ENCODE measurements around the gene INPP5J. TPM values are rescaled to one million over a fixed set of nuclear protein-coding genes. Genes with fewer than 3 reads are reported as not detected.

Gene INPP5J
- total RNA-seq, 1 experiment from 2014 or later, result 3.1 TPM

GRCh38 chr22:31138126-31138525 is 15.4 kb downstream of the INPP5J start:
- intact Hi-C loops (cut with micrococcal nuclease), result no loop called here
- Histone ChIP-seq H3K9ac (ENCODE audit: low read length) (no peak overlapping the region), H2AFZ (ENCODE audit: low read length) (no peak overlapping the region), H3F3A (ENCODE audit: low read length, unreplicated experiment) (no peaks in the 10 kb centered on the region), H3K9me3 (ENCODE audit: low read length) (no peaks in the 10 kb centered on the region), H3K4me2 (ENCODE audit: low read length) (no peak overlapping the region), H3K36me3 (ENCODE audit: low read depth, low read length) (no peaks in the 10 kb centered on the region), H4K20me1 (ENCODE audit: low read length) (no peaks in the 10 kb centered on the region), H3K4me1 (ENCODE audit: insufficient read depth, low read length) (no peaks in the 10 kb centered on the region), H3K9me2 (replicated peaks; ENCODE audit: low read length) (no peaks in the 10 kb centered on the region), H3K27ac (ENCODE audit: low read length) (no peak overlapping the region), H3K27me3 (ENCODE audit: low read length) (no peaks in the 10 kb centered on the region), H3K79me2 (ENCODE audit: low read length) (no peaks in the 10 kb centered on the region), H3K4me3 (ENCODE audit: low read length) (no peak overlapping the region)
- ATAC-seq (no peak), DNase-seq (no peak)
- BruUV-seq (replicated peaks), result no TSS peak
- POLR2A ChIA-PET (ENCODE audit: unreplicated experiment), result no interaction called here
- CTCF ChIA-PET, result no interaction called here
- TF ChIP-seq EZH2 (IDR thresholded peaks at IDR 0.05; ENCODE audit: low read length, unreplicated experiment) (no peak), EZH2phosphoT487 (IDR thresholded peaks at IDR 0.05; ENCODE audit: borderline replicate concordance, low read length) (no peak), CTCF (conservative IDR thresholded peaks at IDR 0.05; ENCODE audit: low read depth, low read length) (no peak)

- H3K4me3 ChIP-seq (ENCODE audit: low read length), result no peak overlapping the region
- no peaks in the 10 kb centered on the region for H3F3A ChIP-seq (ENCODE audit: low read length, unreplicated experiment)
- DNase-seq (no peak), ATAC-seq (no peak; the same call in 1 of the 2 replicates)
- TF ChIP-seq CTCF (conservative IDR thresholded peaks at IDR 0.05; ENCODE audit: low read depth, low read length), result no peak
- TF ChIP-seq EZH2phosphoT487 (IDR thresholded peaks at IDR 0.05; ENCODE audit: borderline replicate concordance, low read length), result no peak
- H3K4me1 ChIP-seq (ENCODE audit: insufficient read depth, low read length), result no peaks in the 10 kb centered on the region
- BruUV-seq (replicated peaks), result no TSS peak
- no peaks in the 10 kb centered on the region for H3K9me2 ChIP-seq (replicated peaks; ENCODE audit: low read length)
- H3K9ac ChIP-seq (ENCODE audit: low read length), result no peak overlapping the region
- no peaks in the 10 kb centered on the region for H3K9me3 ChIP-seq (ENCODE audit: low read length)
- H3K4me2 ChIP-seq (ENCODE audit: low read length), result no peak overlapping the region
- intact Hi-C loops (cut with micrococcal nuclease), result no loop called here
- CTCF ChIA-PET, result no interaction called here
- POLR2A ChIA-PET (ENCODE audit: unreplicated experiment), result no interaction called here
- H4K20me1 ChIP-seq (ENCODE audit: low read length), result no peaks in the 10 kb centered on the region
- no peaks in the 10 kb centered on the region for H3K27me3 ChIP-seq (ENCODE audit: low read length)
- H3K36me3 ChIP-seq (ENCODE audit: low read depth, low read length), result no peaks in the 10 kb centered on the region
- no peak overlapping the region for H3K27ac ChIP-seq (ENCODE audit: low read length)
- no peak overlapping the region for H2AFZ ChIP-seq (ENCODE audit: low read length)
- no peaks in the 10 kb centered on the region for H3K79me2 ChIP-seq (ENCODE audit: low read length)
Observed at GRCh38 chr22:31139066-31139465, 16.3 kb downstream of the INPP5J start.

GRCh38 chr22:31139866-31140716 is 17.3 kb downstream of the INPP5J start, which contains the start of gene PLA2G3:
Gene PLA2G3, minus strand, starts transcription at chr22:31140508. Its CDS starts 154 bp downstream, at chr22:31140354.
- H3K79me2 ChIP-seq (ENCODE audit: low read length), result no peaks in the 10 kb centered on the region
- no peak within 1 kb of the TSS for H3K27ac ChIP-seq (ENCODE audit: low read length)
- POLR2A ChIA-PET (ENCODE audit: unreplicated experiment), result no interaction called here
- H3K9ac ChIP-seq (ENCODE audit: low read length), result no peak within 1 kb of the TSS
- no peak within 1 kb of the TSS for H3K4me2 ChIP-seq (ENCODE audit: low read length)
- TF ChIP-seq CTCF (conservative IDR thresholded peaks at IDR 0.05; ENCODE audit: low read depth, low read length) (no peak), EZH2phosphoT487 (IDR thresholded peaks at IDR 0.05; ENCODE audit: borderline replicate concordance, low read length) (no peak), EZH2 (IDR thresholded peaks at IDR 0.05; ENCODE audit: low read length, unreplicated experiment) (no peak)
- H2AFZ ChIP-seq (ENCODE audit: low read length), result no peak within 1 kb of the TSS
- no peaks in the 10 kb centered on the region for H3K9me3 ChIP-seq (ENCODE audit: low read length)
- no peaks in the 10 kb centered on the region for H3K9me2 ChIP-seq (replicated peaks; ENCODE audit: low read length)
- CTCF ChIA-PET, result no interaction called here
- no peaks in the 10 kb centered on the region for H3K4me1 ChIP-seq (ENCODE audit: insufficient read depth, low read length)
- H3K27me3 ChIP-seq (ENCODE audit: low read length), result no peaks in the 10 kb centered on the region
- no peaks in the 10 kb centered on the region for H4K20me1 ChIP-seq (ENCODE audit: low read length)
- DNase-seq (no peak), ATAC-seq (no peak)
- H3K4me3 ChIP-seq (ENCODE audit: low read length), result no peak within 1 kb of the TSS
- no peaks in the 10 kb centered on the region for H3K36me3 ChIP-seq (ENCODE audit: low read depth, low read length)
- BruUV-seq (replicated peaks), result no TSS peak
- intact Hi-C loops (cut with micrococcal nuclease), result no loop called here
- H3F3A ChIP-seq (ENCODE audit: low read length, unreplicated experiment), result no peaks in the 10 kb centered on the region

All from PC-3 (cell line).